Measurements from ENCODE around the gene DCC.

DNA sequence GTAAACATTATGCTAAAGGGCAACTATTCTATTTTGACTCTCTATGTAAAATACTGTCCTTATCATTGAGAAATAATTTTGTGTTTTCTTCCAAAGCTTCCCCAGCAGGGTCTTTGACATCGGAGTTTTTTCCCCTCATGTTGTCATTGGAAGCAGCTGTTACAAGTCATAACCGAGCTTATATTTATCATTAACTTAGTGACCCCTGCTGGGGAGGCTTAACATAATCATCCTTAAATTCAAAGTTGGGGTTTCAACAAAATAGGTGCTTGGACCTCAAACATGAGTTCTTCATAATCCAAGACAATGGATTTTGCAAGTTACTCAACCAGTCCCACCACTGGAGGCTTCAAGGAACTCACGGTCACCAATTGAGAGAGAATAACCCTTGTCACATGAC lies 330.9 kb downstream of the DCC start:
- TF ChIP-seq, protein P1, sequence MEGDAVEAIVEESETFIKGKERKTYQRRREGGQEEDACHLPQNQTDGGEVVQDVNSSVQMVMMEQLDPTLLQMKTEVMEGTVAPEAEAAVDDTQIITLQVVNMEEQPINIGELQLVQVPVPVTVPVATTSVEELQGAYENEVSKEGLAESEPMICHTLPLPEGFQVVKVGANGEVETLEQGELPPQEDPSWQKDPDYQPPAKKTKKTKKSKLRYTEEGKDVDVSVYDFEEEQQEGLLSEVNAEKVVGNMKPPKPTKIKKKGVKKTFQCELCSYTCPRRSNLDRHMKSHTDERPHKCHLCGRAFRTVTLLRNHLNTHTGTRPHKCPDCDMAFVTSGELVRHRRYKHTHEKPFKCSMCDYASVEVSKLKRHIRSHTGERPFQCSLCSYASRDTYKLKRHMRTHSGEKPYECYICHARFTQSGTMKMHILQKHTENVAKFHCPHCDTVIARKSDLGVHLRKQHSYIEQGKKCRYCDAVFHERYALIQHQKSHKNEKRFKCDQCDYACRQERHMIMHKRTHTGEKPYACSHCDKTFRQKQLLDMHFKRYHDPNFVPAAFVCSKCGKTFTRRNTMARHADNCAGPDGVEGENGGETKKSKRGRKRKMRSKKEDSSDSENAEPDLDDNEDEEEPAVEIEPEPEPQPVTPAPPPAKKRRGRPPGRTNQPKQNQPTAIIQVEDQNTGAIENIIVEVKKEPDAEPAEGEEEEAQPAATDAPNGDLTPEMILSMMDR (IDR thresholded peaks at IDR 0.05) = peak in 2 of 3 experiments; percentile 21 to 31
- TF ChIP-seq POLR2A (IDR thresholded peaks at IDR 0.05) = no peak

Measured in testis (tissue), 2 donors.